ENCODE results near the gene UBE2H. TPM values are rescaled to one million over a fixed set of nuclear protein-coding genes. Genes with fewer than 3 reads are reported as not detected.

The UBE2H gene
- total and polyA plus RNA-seq, 2 of the 4 experiments (the other 2 are of a cell fraction) = 34.6 to 49.4 TPM

DNA sequence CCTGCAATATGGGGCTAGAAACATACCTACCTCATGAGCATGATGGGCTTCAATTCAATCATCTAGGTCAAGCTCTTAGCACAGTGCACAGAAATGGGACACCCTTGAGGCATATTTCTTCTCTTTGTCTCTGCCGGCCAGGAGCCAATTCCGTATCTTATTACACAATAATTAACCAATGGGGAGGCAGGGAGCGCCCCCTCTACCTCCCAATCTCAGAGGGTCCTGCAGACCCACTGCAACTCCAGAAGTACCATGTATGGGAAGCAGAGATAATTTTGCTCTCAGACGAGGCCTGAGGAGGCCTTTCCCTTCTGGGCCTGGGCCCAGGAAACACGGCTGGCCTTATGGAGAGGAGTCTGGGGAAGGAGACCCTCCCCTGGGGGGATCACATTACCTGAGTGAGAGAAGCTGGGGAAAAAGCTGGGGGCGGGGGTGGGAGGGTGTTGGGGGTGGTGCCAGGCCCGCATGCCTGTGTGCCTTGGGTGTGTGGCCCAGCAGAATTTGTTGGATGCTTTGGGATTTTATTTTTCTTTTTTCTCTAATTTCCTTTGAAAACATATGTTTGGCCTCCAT is 155.5 kb downstream of the UBE2H start:
- Histone ChIP-seq H3K4ac (ENCODE audit: low read depth, low read length) (no peak overlapping the region), H3K9me3 (ENCODE audit: control insufficient read depth, insufficient read depth, low read length) (no peaks in the 10 kb centered on the region), H3K23ac (ENCODE audit: low read depth, low read length) (no peak overlapping the region), H3K4me3 (ENCODE audit: insufficient read depth, low read depth, low read length) (no peak overlapping the region), H4K8ac (ENCODE audit: low read depth in 2 of 2, low read length in 2 of 2) (no peak overlapping the region), H3K4me1 (ENCODE audit: control insufficient read depth, insufficient read depth, low read length) (no peaks in the 10 kb centered on the region), H4K5ac (ENCODE audit: low read depth, low read length) (no peak overlapping the region), H2BK15ac (ENCODE audit: low read depth, low read length) (no peak overlapping the region), H3K27ac (ENCODE audit: insufficient read depth, low read length) (no peak overlapping the region), H3K56ac (ENCODE audit: extremely low read depth, insufficient read depth, low read length) (no peak overlapping the region), H3K79me1 (ENCODE audit: low read depth in 1 of 2, low read length in 2 of 2) (no peaks in the 10 kb centered on the region), H2AFZ (replicated peaks; ENCODE audit: low read length, poor library complexity) (peak overlapping the region; percentile 5), H3K4me2 (ENCODE audit: low read depth, low read length) (no peak overlapping the region), H3K36me3 (ENCODE audit: control insufficient read depth, insufficient read depth, low read length) (no peaks in the 10 kb centered on the region), H2BK20ac (ENCODE audit: low read depth, low read length) (no peak overlapping the region), H3K18ac (ENCODE audit: low read depth, low read length) (no peak overlapping the region), H3K27me3 (ENCODE audit: control insufficient read depth, insufficient read depth, low read length) (peaks cover 25% of the 10 kb centered on the region; the same call in 1 of the 2 replicates), H3K14ac (replicated peaks; ENCODE audit: low read depth, low read length) (no peak overlapping the region), H4K20me1 (ENCODE audit: insufficient read depth, low read length) (no peaks in the 10 kb centered on the region), H2AK9ac (replicated peaks; ENCODE audit: low read depth, low read length, poor library complexity) (no peak overlapping the region), H2BK5ac (ENCODE audit: low read depth, low read length, poor library complexity, severe bottlenecking) (no peak overlapping the region), H2AK5ac (ENCODE audit: low read depth, low read length) (no peak overlapping the region), H3K9ac (ENCODE audit: low read depth, low read length) (no peak overlapping the region), H2BK120ac (ENCODE audit: low read depth, low read length) (no peak overlapping the region), H3K9me1 (ENCODE audit: insufficient read depth, low read length) (peaks cover 2% of the 10 kb centered on the region; the same call in 1 of the 2 replicates), H4K91ac (ENCODE audit: insufficient read depth, low read depth, low read length) (no peak overlapping the region)
- BruUV-seq (replicated peaks) = no TSS peak
- in situ Hi-C loops (cut with MboI; ENCODE audit: low sequenced_read_pairs) (no loop called here), dilution Hi-C loops (cut with HindIII; ENCODE audit: low sequenced_read_pairs, unreplicated experiment) (no loop called here), intact Hi-C loops (cut with micrococcal nuclease) (no loop called here)
- ChIA-PET POLR2A (ENCODE audit: unreplicated experiment) (no interaction called here), CTCF (no interaction called here)
- no CpG with 5 or more reads among the region's 7 CpGs for WGBS, 2 experiments (ENCODE audit: extremely low coverage in 2 of 2, insufficient read length in 1 of 2)
- ATAC-seq (ENCODE audit: low read depth) (no peak), DNase-seq (no peak)
- TF ChIP-seq CTCF (conservative IDR thresholded peaks at IDR 0.05; ENCODE audit: low read depth, low read length) (no peak), CEBPB (IDR thresholded peaks at IDR 0.05; ENCODE audit: low read depth, low read length) (peak; percentile 46; the same call in 1 of the 2 replicates), RAD21 (IDR thresholded peaks at IDR 0.05; ENCODE audit: low read length) (no peak)
- TF ChIP-seq, protein P1, sequence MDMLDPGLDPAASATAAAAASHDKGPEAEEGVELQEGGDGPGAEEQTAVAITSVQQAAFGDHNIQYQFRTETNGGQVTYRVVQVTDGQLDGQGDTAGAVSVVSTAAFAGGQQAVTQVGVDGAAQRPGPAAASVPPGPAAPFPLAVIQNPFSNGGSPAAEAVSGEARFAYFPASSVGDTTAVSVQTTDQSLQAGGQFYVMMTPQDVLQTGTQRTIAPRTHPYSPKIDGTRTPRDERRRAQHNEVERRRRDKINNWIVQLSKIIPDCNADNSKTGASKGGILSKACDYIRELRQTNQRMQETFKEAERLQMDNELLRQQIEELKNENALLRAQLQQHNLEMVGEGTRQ (IDR thresholded peaks at IDR 0.05; ENCODE audit: low read depth, low read length) = no peak

Data from IMR-90 (cell line).